ENCODE data around the gene TP73.

Gene TP73

DNA sequence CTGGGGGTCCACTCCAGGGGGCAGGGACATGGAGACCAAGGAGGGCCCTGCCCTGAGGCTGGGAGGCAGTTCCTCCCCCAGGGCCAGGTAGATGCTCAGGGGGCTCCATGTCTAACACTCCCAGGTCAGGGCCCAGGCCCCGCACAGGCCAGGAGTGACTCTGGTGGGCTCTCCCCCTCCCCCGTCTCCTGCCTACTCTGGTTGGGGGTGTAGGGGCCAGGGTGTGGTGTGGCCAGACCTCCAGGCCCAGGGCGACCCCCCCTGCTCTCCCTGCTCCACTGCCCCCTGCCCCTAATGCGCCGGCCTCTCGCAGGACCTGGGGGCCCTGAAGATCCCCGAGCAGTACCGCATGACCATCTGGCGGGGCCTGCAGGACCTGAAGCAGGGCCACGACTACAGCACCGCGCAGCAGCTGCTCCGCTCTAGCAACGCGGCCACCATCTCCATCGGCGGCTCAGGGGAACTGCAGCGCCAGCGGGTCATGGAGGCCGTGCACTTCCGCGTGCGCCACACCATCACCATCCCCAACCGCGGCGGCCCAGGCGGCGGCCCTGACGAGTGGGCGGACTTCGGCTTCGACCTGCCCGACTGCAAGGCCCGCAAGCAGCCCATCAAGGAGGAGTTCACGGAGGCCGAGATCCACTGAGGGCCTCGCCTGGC lies 80.2 kb downstream of the TP73 start:
- H3K4me3 ChIP-seq (ENCODE audit: low read depth in 1 of 2, low read length in 2 of 2): no peak overlapping the region
- no peaks in the 10 kb centered on the region for H3K4me1 ChIP-seq (ENCODE audit: insufficient read depth, low read length)
- no peak overlapping the region for H3K27ac ChIP-seq (ENCODE audit: low read depth, low read length)
- H3K9me3 ChIP-seq (ENCODE audit: low read length): no peaks in the 10 kb centered on the region
- no peak overlapping the region for H3K9ac ChIP-seq (ENCODE audit: low read length)
- H3K36me3 ChIP-seq (ENCODE audit: insufficient read depth, low read length): peaks cover 20% of the 10 kb centered on the region
- H3K27me3 ChIP-seq (ENCODE audit: control insufficient read depth in 1 of 2, insufficient read depth in 2 of 2, low read length in 2 of 2): peaks cover 0 to 41% of the 10 kb centered on the region in 2 donors

DNA sequence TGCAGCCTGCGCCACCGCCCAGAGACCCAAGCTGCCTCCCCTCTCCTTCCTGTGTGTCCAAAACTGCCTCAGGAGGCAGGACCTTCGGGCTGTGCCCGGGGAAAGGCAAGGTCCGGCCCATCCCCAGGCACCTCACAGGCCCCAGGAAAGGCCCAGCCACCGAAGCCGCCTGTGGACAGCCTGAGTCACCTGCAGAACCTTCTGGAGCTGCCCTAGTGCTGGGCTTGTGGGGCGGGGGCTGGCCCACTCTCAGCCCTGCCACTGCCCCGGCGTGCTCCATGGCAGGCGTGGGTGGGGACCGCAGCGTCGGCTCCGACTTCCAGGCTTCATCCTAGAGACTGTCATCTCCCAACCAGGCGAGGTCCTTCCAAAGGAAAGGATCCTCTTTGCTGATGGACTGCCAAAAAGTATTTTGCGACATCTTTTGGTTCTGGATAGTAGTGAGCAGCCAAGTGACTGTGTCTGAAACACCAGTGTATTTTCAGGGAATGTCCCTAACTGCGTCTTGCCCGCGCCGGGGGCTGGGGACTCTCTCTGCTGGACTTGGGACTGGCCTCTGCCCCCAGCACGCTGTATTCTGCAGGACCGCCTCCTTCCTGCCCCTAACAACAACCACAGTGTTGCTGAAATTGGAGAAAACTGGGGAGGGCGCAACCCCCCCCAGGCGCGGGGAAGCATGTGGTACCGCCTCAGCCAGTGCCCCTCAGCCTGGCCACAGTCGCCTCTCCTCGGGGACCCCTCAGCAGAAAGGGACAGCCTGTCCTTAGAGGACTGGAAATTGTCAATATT lies 81.0 kb downstream of the TP73 start:
- H3K27me3 ChIP-seq (ENCODE audit: control insufficient read depth in 1 of 2, insufficient read depth in 2 of 2, low read length in 2 of 2): peaks cover 0 to 34% of the 10 kb centered on the region in 2 donors
- no peak overlapping the region for H3K27ac ChIP-seq (ENCODE audit: low read depth, low read length)
- no peaks in the 10 kb centered on the region for H3K4me1 ChIP-seq (ENCODE audit: insufficient read depth, low read length)
- no peaks in the 10 kb centered on the region for H3K9me3 ChIP-seq (ENCODE audit: low read length)
- H3K36me3 ChIP-seq (ENCODE audit: insufficient read depth, low read length): peaks cover 25% of the 10 kb centered on the region
- no peak overlapping the region for H3K4me3 ChIP-seq (ENCODE audit: low read depth in 1 of 2, low read length in 2 of 2)
- no peak overlapping the region for H3K9ac ChIP-seq (ENCODE audit: low read length)

GRCh38 chr1:3733883-3734589 lies 81.7 kb downstream of the TP73 start:
- peaks cover 0 to 34% of the 10 kb centered on the region in 2 donors for H3K27me3 ChIP-seq (ENCODE audit: control insufficient read depth in 1 of 2, insufficient read depth in 2 of 2, low read length in 2 of 2)
- no peaks in the 10 kb centered on the region for H3K9me3 ChIP-seq (ENCODE audit: low read length)
- no peak overlapping the region for H3K9ac ChIP-seq (ENCODE audit: low read length)
- H3K36me3 ChIP-seq (ENCODE audit: insufficient read depth, low read length): peaks cover 33% of the 10 kb centered on the region
- no peak overlapping the region for H3K27ac ChIP-seq (ENCODE audit: low read depth, low read length)
- no peaks in the 10 kb centered on the region for H3K4me1 ChIP-seq (ENCODE audit: insufficient read depth, low read length)
- H3K4me3 ChIP-seq (ENCODE audit: low read depth in 1 of 2, low read length in 2 of 2): no peak overlapping the region

GRCh38 chr1:3734602-3735001 lies 82.3 kb downstream of the TP73 start:
- peaks cover 0 to 32% of the 10 kb centered on the region in 2 donors for H3K27me3 ChIP-seq (ENCODE audit: control insufficient read depth in 1 of 2, insufficient read depth in 2 of 2, low read length in 2 of 2)
- peaks cover 37% of the 10 kb centered on the region for H3K36me3 ChIP-seq (ENCODE audit: insufficient read depth, low read length)
- no peak overlapping the region for H3K27ac ChIP-seq (ENCODE audit: low read depth, low read length)
- no peak overlapping the region for H3K9ac ChIP-seq (ENCODE audit: low read length)
- H3K4me3 ChIP-seq (ENCODE audit: low read depth in 1 of 2, low read length in 2 of 2): no peak overlapping the region
- no peaks in the 10 kb centered on the region for H3K9me3 ChIP-seq (ENCODE audit: low read length)
- no peaks in the 10 kb centered on the region for H3K4me1 ChIP-seq (ENCODE audit: insufficient read depth, low read length)

DNA sequence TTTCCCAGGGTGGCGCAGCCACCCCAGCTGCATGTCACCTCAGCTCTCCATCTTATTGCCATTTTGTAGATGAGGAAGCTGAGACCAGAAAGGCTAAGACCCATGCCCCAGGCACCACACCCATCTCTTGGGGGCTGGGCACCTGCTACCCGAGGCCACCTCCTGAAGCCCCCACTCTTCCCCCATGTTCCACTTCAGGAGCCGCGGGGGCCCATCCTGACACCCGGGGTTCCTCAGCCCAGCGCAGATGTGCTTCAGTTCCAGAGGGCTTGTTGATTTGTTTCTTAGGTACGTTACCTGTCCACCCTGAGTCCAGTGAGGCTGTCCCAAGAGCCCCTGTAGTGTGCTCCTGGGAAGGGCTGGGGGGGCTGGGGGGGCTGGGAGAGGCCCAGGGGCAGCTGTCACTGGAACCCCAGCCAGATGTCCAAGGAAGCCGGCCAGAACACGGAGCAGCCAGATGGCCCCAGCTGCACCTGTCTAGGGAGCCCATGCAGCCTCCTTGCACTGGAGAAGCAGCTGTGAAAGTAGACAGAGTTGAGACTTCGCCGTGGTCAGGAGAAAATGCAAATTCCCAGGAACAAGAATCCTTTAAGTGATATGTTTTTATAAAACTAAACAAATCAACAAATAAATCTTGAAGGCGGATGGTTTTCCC lies 82.8 kb downstream of the TP73 start:
- Histone ChIP-seq H3K9ac (ENCODE audit: low read length) (no peak overlapping the region), H3K27me3 (ENCODE audit: control insufficient read depth in 1 of 2, insufficient read depth in 2 of 2, low read length in 2 of 2) (peaks cover 0 to 30% of the 10 kb centered on the region in 2 donors), H3K9me3 (ENCODE audit: low read length) (no peaks in the 10 kb centered on the region), H3K36me3 (ENCODE audit: insufficient read depth, low read length) (peaks cover 42% of the 10 kb centered on the region), H3K27ac (ENCODE audit: low read depth, low read length) (no peak overlapping the region), H3K4me3 (ENCODE audit: low read depth in 1 of 2, low read length in 2 of 2) (no peak overlapping the region), H3K4me1 (ENCODE audit: insufficient read depth, low read length) (no peaks in the 10 kb centered on the region)

DNA sequence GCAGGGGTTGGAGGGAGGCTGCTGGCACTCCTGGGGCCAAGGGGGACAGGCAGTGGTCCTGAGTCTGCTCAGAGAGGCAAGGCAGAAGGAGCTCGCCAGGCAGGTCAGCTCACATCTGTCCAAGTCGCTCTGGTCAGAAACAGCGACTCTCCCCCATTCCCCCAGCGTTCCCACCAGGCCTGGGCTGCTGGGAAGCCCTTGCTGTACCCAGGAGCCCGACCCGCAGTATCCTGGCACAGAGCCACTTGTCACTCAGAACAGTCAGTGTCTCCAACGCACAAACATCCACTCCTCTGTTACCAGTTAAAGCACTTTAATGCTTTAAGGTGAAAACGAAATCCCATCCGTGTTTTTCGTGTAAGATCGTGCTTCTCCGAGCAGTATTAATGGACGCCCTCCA lies 83.4 kb downstream of the TP73 start:
- Histone ChIP-seq H3K9me3 (ENCODE audit: low read length) (no peaks in the 10 kb centered on the region), H3K27ac (ENCODE audit: low read depth, low read length) (no peak overlapping the region), H3K36me3 (ENCODE audit: insufficient read depth, low read length) (peaks cover 46% of the 10 kb centered on the region), H3K4me3 (ENCODE audit: low read depth in 1 of 2, low read length in 2 of 2) (no peak overlapping the region), H3K27me3 (ENCODE audit: control insufficient read depth in 1 of 2, insufficient read depth in 2 of 2, low read length in 2 of 2) (peaks cover 0 to 29% of the 10 kb centered on the region in 2 donors), H3K9ac (ENCODE audit: low read length) (no peak overlapping the region), H3K4me1 (ENCODE audit: insufficient read depth, low read length) (no peaks in the 10 kb centered on the region)

- Histone ChIP-seq H3K9me3 (ENCODE audit: low read length) (no peaks in the 10 kb centered on the region), H3K9ac (ENCODE audit: low read length) (no peak overlapping the region), H3K4me1 (ENCODE audit: insufficient read depth, low read length) (no peaks in the 10 kb centered on the region), H3K27ac (ENCODE audit: low read depth, low read length) (no peak overlapping the region), H3K27me3 (ENCODE audit: control insufficient read depth in 1 of 2, insufficient read depth in 2 of 2, low read length in 2 of 2) (peaks cover 0 to 25% of the 10 kb centered on the region in 2 donors), H3K36me3 (ENCODE audit: insufficient read depth, low read length) (peaks cover 46% of the 10 kb centered on the region), H3K4me3 (ENCODE audit: low read depth in 1 of 2, low read length in 2 of 2) (no peak overlapping the region)
Observed at GRCh38 chr1:3736131-3736561, 83.8 kb downstream of the TP73 start.

- Histone ChIP-seq H3K27ac (ENCODE audit: low read depth, low read length) (no peak overlapping the region), H3K4me3 (ENCODE audit: low read depth in 1 of 2, low read length in 2 of 2) (no peak overlapping the region), H3K36me3 (ENCODE audit: insufficient read depth, low read length) (peaks cover 50% of the 10 kb centered on the region), H3K4me1 (ENCODE audit: insufficient read depth, low read length) (no peaks in the 10 kb centered on the region), H3K9me3 (ENCODE audit: low read length) (no peaks in the 10 kb centered on the region), H3K27me3 (ENCODE audit: control insufficient read depth in 1 of 2, insufficient read depth in 2 of 2, low read length in 2 of 2) (peaks cover 0 to 22% of the 10 kb centered on the region in 2 donors), H3K9ac (ENCODE audit: low read length) (no peak overlapping the region)
Observed at GRCh38 chr1:3736708-3737107, 84.4 kb downstream of the TP73 start.

DNA sequence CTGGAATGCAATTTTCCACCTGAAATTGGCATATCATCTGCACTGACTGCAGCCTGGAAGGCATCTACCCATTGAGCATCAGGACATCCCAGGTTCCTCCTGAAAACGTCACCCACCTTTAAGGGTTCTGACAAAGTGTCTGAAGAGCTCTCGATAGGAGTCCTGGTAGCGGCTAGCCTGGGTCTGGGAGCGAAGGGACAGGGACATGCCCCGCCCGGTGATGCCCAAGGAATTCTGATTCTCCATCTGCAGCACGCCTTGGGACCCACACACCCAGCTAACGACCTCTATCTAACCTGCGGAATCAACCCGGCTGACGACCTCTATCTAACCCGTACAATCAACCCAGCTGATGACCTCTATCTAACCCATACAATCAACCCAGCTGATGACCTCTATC lies 86.6 kb downstream of the TP73 start:
- H3K4me3 ChIP-seq (ENCODE audit: low read depth in 1 of 2, low read length in 2 of 2): no peak overlapping the region
- no peaks in the 10 kb centered on the region for H3K9me3 ChIP-seq (ENCODE audit: low read length)
- no peak overlapping the region for H3K27ac ChIP-seq (ENCODE audit: low read depth, low read length)
- peaks cover 51% of the 10 kb centered on the region for H3K36me3 ChIP-seq (ENCODE audit: insufficient read depth, low read length)
- no peaks in the 10 kb centered on the region for H3K4me1 ChIP-seq (ENCODE audit: insufficient read depth, low read length)
- no peak overlapping the region for H3K9ac ChIP-seq (ENCODE audit: low read length)
- H3K27me3 ChIP-seq (ENCODE audit: control insufficient read depth in 1 of 2, insufficient read depth in 2 of 2, low read length in 2 of 2): peaks cover 0 to 3% of the 10 kb centered on the region in 2 donors

DNA sequence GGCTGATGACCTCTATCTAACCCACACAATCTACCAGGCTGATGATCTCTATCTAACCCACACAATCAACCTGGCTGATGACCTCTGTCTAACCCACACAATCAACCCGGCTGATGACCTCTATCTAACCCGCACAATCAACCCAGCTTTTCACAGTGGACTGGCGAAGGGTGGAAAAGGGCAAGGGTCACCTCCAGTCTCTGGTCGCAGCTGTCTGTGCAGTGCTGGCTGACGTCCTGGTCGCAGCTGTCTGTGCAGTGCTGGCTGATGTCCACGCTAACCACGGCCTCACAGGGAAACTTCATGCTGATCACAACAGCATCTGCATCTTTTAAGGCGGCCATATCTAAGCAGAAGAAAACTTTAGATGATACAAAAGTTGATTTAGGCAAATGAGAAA lies 87.7 kb downstream of the TP73 start:
- Histone ChIP-seq H3K9ac (ENCODE audit: low read length) (no peak overlapping the region), H3K27me3 (ENCODE audit: control insufficient read depth in 1 of 2, insufficient read depth in 2 of 2, low read length in 2 of 2) (no peaks in the 10 kb centered on the region), H3K4me3 (ENCODE audit: low read depth in 1 of 2, low read length in 2 of 2) (no peak overlapping the region), H3K4me1 (ENCODE audit: insufficient read depth, low read length) (peaks cover 1% of the 10 kb centered on the region), H3K36me3 (ENCODE audit: insufficient read depth, low read length) (peaks cover 51% of the 10 kb centered on the region), H3K27ac (ENCODE audit: low read depth, low read length) (no peak overlapping the region), H3K9me3 (ENCODE audit: low read length) (no peaks in the 10 kb centered on the region)

GRCh38 chr1:3740752-3741151 lies 88.4 kb downstream of the TP73 start:
- no peaks in the 10 kb centered on the region for H3K9me3 ChIP-seq (ENCODE audit: low read length)

More at GRCh38 chr1:3740752-3741151, 88.4 kb downstream of the TP73 start:
- no peak overlapping the region for H3K4me3 ChIP-seq (ENCODE audit: low read depth in 1 of 2, low read length in 2 of 2)
- H3K36me3 ChIP-seq (ENCODE audit: insufficient read depth, low read length): peaks cover 47% of the 10 kb centered on the region
- H3K27me3 ChIP-seq (ENCODE audit: control insufficient read depth in 1 of 2, insufficient read depth in 2 of 2, low read length in 2 of 2): no peaks in the 10 kb centered on the region
- no peak overlapping the region for H3K9ac ChIP-seq (ENCODE audit: low read length)
- H3K4me1 ChIP-seq (ENCODE audit: insufficient read depth, low read length): peaks cover 8% of the 10 kb centered on the region
- no peak overlapping the region for H3K27ac ChIP-seq (ENCODE audit: low read depth, low read length)

Data from muscle layer of colon (tissue), 2 donors.